HCT116 (cell line): ENCODE results near the gene TCF7L2. TPM values are rescaled to one million over a fixed set of nuclear protein-coding genes. Genes with fewer than 3 reads are reported as not detected.

Experiments used
- ATAC-seq: fragments of 200-7000 bp; cut with Tn5 transposase; 2 replicates; pipeline ENCODE4 v1.9.1; 2020; ENCODE audit warnings: mild to moderate bottlenecking, moderate library complexity
- BruUV-seq: library from RNA; stranded (reverse); fragments of 400-500 nt; replicated peaks from 2 replicates; lab custom pipeline; 2021; lab: Mats Ljungman, UMichigan
- CTCF ChIA-PET: fragments of 300-600 bp; sonication (Branson Sonifier 250); formaldehyde crosslinking; loops from one replicate; lab custom pipeline; 2021; ENCODE audit warnings: antibody characterized with exemption; lab: Charles Lee
- POLR2A ChIA-PET: fragments of 300-600, 350-600 bp; sonication (Branson Sonifier 250); formaldehyde crosslinking; loops from one replicate; lab custom pipeline; 2021; ENCODE audit warnings: antibody characterized with exemption; lab: Charles Lee
- RAD21 ChIA-PET, 2 experiments: fragments of 300-600 bp; sonication (Branson Sonifier 250); formaldehyde crosslinking; loops; one replicate each; lab custom pipeline; 2023; ENCODE audit warnings: low total read pairs in 2 of 2; ENCODE audit not compliant: uncharacterized antibody in 2 of 2, unreplicated experiment in 2 of 2, low non-redundant PET in 1 of 2; lab: Charles Lee
- DNase-seq: peaks from one replicate; pipeline ENCODE4 v3.0.0-alpha.2; 2010; ENCODE audit warnings: low read depth, low spot score
- H2AFZ ChIP-seq: fragments of 200-600 bp; shearing (Covaris generic), sonication (generic); 2 replicates; pipeline ENCODE4 v1.6.1; 2017; ENCODE audit warnings: low read depth, mixed run types, mixed read lengths, antibody characterized with exemption, low read length; ENCODE audit not compliant: poor library complexity, severe bottlenecking
- H3K27ac ChIP-seq: 2 replicates; pipeline ENCODE4 v1.5.1; 2012; ENCODE audit warnings: low read depth, low read length
- H3K27me3 ChIP-seq: fragments of 200-600 bp; sonication (generic); 2 replicates; pipeline ENCODE4 v1.6.1; 2016; ENCODE audit warnings: mixed run types, low read length, mixed read lengths; ENCODE audit not compliant: insufficient read depth
- H3K36me3 ChIP-seq, 2 experiments: fragments of 200-500 bp in 1 of 2; fragments of 200-600 bp in 1 of 2; sonication (Bioruptor generic) in 1 of 2; sonication (generic) in 1 of 2; 2 replicates each; pipeline versions ENCODE4 v1.5.1 to v1.6.1; 2014 to 2016; ENCODE audit warnings: low read length in 2 of 2, inconsistent platforms in 1 of 2, mixed read lengths in 1 of 2, mixed run types in 1 of 2; ENCODE audit not compliant: insufficient read depth in 2 of 2, control insufficient read depth in 1 of 2
- H3K4me1 ChIP-seq, 2 experiments: fragments of 200-600 bp in 1 of 2; sonication (generic) in 1 of 2; 2 replicates each; pipeline versions ENCODE4 v1.5.1 to v1.6.1; 2012 to 2017; ENCODE audit warnings: low read length in 2 of 2, inconsistent platforms in 1 of 2, mild to moderate bottlenecking in 1 of 2, mixed read lengths in 1 of 2, mixed run types in 1 of 2, moderate library complexity in 1 of 2; ENCODE audit not compliant: insufficient read depth in 2 of 2, control insufficient read depth in 1 of 2
- H3K4me2 ChIP-seq: fragments of 200-600 bp; sonication (generic); 2 replicates; pipeline ENCODE4 v1.6.1; 2017; ENCODE audit warnings: mixed run types, low read length, mixed read lengths
- H3K4me3 ChIP-seq, 2 experiments: fragments of 200-600 bp in 1 of 2; sonication (generic) in 1 of 2; replicated peaks in 1 of 2; 2 replicates each; pipeline ENCODE4 v1.5.1; 2011 to 2016; ENCODE audit warnings: low read length in 2 of 2, control low read depth in 1 of 2, low read depth in 1 of 2, mild to moderate bottlenecking in 1 of 2, mixed read lengths in 1 of 2, mixed run types in 1 of 2
- H3K79me2 ChIP-seq: fragments of 200-600 bp; sonication (generic); 2 replicates; pipeline ENCODE4 v1.6.1; 2017; ENCODE audit warnings: mild to moderate bottlenecking, mixed run types, low read length, moderate library complexity, mixed read lengths; ENCODE audit not compliant: insufficient read depth
- H3K9ac ChIP-seq: fragments of 200-600 bp; sonication (generic); 2 replicates; pipeline ENCODE4 v1.6.1; 2016; ENCODE audit warnings: low read length, mixed read lengths
- H3K9me2 ChIP-seq: fragments of 200-600 bp; sonication (generic), shearing (Covaris generic); 2 replicates; pipeline ENCODE4 v1.6.1; 2017; ENCODE audit warnings: mixed run types, mild to moderate bottlenecking, moderate library complexity; ENCODE audit not compliant: insufficient read depth
- H3K9me3 ChIP-seq, 2 experiments: fragments of 200-500 bp in 1 of 2; fragments of 200-600 bp in 1 of 2; sonication (Bioruptor generic) in 1 of 2; sonication (generic) in 1 of 2; 2 replicates each; pipeline ENCODE4 v1.6.1; 2014 to 2017; ENCODE audit warnings: low read length in 2 of 2, mixed read lengths in 2 of 2, inconsistent platforms in 1 of 2, low read depth in 1 of 2, mild to moderate bottlenecking in 1 of 2, mixed run types in 1 of 2, moderate library complexity in 1 of 2; ENCODE audit not compliant: control insufficient read depth in 1 of 2, insufficient read depth in 1 of 2
- H4K20me1 ChIP-seq: fragments of 200-600 bp; sonication (generic), shearing (Covaris generic); 2 replicates; pipeline ENCODE4 v1.6.1; 2017; ENCODE audit warnings: mixed run types, mild to moderate bottlenecking, moderate library complexity; ENCODE audit not compliant: insufficient read depth
- CEBPB ChIP-seq: IDR thresholded peaks from 2 replicates; pipeline ENCODE4 v1.6.1; 2012; ENCODE audit warnings: low read depth
- ELF1 ChIP-seq: IDR thresholded peaks from 2 replicates; pipeline ENCODE4 v1.6.1; 2012; ENCODE audit warnings: low read depth, borderline replicate concordance
- EZH2 ChIP-seq: fragments of 200-600 bp; sonication (generic); IDR thresholded peaks from 2 replicates; pipeline ENCODE4 v1.6.1; 2017; ENCODE audit warnings: antibody characterized with exemption, mixed run types
- EZH2phosphoT487 ChIP-seq: fragments of 200-600 bp; IDR thresholded peaks from 2 replicates; pipeline ENCODE4 v1.6.1; 2018; ENCODE audit warnings: antibody characterized with exemption, borderline replicate concordance
- FOSL1 ChIP-seq: IDR thresholded peaks from 2 replicates; pipeline ENCODE4 v1.6.1; 2012; ENCODE audit warnings: low read depth
- JUND ChIP-seq: IDR thresholded peaks from 2 replicates; pipeline ENCODE4 v1.6.1; 2012
- POLR2A ChIP-seq: IDR thresholded peaks from 2 replicates; pipeline ENCODE4 v1.7.0; 2011; ENCODE audit warnings: borderline replicate concordance; ENCODE audit not compliant: insufficient read depth, insufficient read length; ENCODE audit errors: extremely low read depth
- POLR2AphosphoS5 ChIP-seq: IDR thresholded peaks from 2 replicates; pipeline ENCODE4 v1.6.1; 2011; ENCODE audit warnings: mild to moderate bottlenecking, low read depth, low read length, moderate library complexity
- RAD21 ChIP-seq: IDR thresholded peaks from 2 replicates; pipeline ENCODE4 v1.6.1; 2012; ENCODE audit warnings: low read depth, mild to moderate bottlenecking
- SIN3A ChIP-seq: IDR thresholded peaks from 2 replicates; pipeline ENCODE4 v1.6.1; 2012; ENCODE audit warnings: low read depth
- SRF ChIP-seq: IDR thresholded peaks from 2 replicates; pipeline ENCODE4 v1.6.1; 2012; ENCODE audit warnings: low read depth
- TCF7L2 ChIP-seq: IDR thresholded peaks from 2 replicates; pipeline ENCODE4 v1.7.0; 2011; ENCODE audit warnings: borderline replicate concordance, inconsistent platforms; ENCODE audit not compliant: insufficient read depth, insufficient read length; ENCODE audit errors: extremely low read depth
- YY1 ChIP-seq: IDR thresholded peaks from 2 replicates; pipeline ENCODE4 v1.6.1; 2011; ENCODE audit warnings: low read length, low read depth, moderate library complexity, mild to moderate bottlenecking; ENCODE audit not compliant: insufficient replicate concordance; ENCODE audit errors: extremely low read depth
- ZFX ChIP-seq: fragments of 450-650 bp; IDR thresholded peaks from 2 replicates; pipeline ENCODE4 v1.6.1; 2017
- ZNF274 ChIP-seq: fragments of 200-500 bp; sonication (Bioruptor generic); IDR thresholded peaks from 2 replicates; pipeline ENCODE4 v1.6.1; 2014; ENCODE audit warnings: mild to moderate bottlenecking, low read depth, low read length, inconsistent platforms
- intact Hi-C: fragments of 100-400 bp; cut with micrococcal nuclease; formaldehyde crosslinking; loops from 2 replicates; pipeline ENCODE4 v1.10.0; 2022
- total RNA-seq: library from RNA; stranded (reverse); gene quantifications from one replicate; pipeline ENCODE4 v1.2.1, GENCODE V29; 2021; ENCODE audit not compliant: unreplicated experiment
- TF ChIP-seq, protein P1 (sequence below): IDR thresholded peaks from 2 replicates; pipeline ENCODE4 v1.6.1; 2012; ENCODE audit warnings: low read depth
- TF ChIP-seq, protein P2 (sequence below): IDR thresholded peaks from 2 replicates; pipeline ENCODE4 v1.6.1; 2012
- TF ChIP-seq, protein P3 (sequence below): IDR thresholded peaks from 2 replicates; pipeline ENCODE4 v1.6.1; 2011; ENCODE audit warnings: mild to moderate bottlenecking, low read length, moderate library complexity; ENCODE audit not compliant: insufficient replicate concordance; ENCODE audit errors: extremely low read depth
- TF ChIP-seq, protein P4 (sequence below): IDR thresholded peaks from 2 replicates; pipeline ENCODE4 v1.6.1; 2012

The TCF7L2 gene
- total RNA-seq, 1 experiment from 2014 or later: 164 TPM

DNA sequence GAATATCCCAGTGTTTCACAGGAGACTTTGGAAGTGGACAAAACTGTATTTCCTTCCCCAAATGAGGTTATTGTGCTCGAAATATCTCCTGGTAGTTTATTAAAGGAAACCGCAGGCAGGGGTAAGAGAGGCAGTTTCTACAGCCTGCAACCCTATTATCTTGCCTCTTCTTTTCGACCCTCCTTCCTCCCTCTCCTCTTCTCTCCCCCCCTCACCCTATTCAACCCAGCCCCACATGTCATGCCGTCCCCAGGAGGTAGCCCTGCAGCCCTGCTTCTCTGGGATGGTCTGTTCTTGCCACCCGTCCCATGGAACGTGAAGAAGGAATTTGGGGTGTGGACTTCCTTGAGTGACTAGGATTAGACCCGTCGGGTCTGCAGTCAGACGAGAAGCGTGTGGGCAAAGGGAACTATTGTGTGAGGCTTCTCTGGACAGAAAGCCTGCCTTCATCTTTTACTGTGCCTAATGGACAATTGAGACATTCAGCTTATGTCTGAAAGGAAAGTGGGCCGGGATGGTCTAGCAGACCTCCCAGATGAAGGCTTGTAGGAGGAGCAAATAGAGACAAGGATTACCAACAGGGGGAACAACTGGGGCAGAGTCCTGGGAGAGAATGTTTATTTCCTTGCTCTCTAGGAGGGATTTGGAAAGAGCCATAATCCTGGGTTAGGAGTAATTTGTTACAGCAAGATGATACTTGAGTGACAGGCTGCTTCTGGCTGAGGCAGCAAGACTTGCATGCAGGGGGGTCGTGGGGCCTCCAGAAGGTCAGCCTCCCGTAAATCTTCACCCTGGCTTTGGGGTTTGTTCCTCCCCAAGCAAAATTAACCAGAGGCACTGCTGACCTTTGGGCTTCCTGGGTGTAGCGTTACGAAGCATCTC, 77.8 kb downstream of the TCF7L2 start:
- intact Hi-C loops: no loop called here

More for the DNA sequence above, 77.8 kb downstream of the TCF7L2 start:
- no peaks in the 10 kb centered on the region for H3K27me3 ChIP-seq
- ATAC-seq: no peak
- H3K27ac ChIP-seq: 0 out of 2 replicates have a peak overlapping the region, but pooled peaks have one; percentile 11
- CTCF ChIA-PET: no interaction called here
- no peak for DNase-seq
- no peak overlapping the region for H3K4me2 ChIP-seq
- no peaks in the 10 kb centered on the region for H3K9me3 ChIP-seq
- H3K36me3 ChIP-seq: peaks cover 4 to 7% of the 10 kb centered on the region in 2 experiments; a peak in 3 of 4 replicates
- no peak for TF ChIP-seq YY1
- TF ChIP-seq EZH2: no peak
- no peak for TF ChIP-seq SRF
- TF ChIP-seq, protein P1, sequence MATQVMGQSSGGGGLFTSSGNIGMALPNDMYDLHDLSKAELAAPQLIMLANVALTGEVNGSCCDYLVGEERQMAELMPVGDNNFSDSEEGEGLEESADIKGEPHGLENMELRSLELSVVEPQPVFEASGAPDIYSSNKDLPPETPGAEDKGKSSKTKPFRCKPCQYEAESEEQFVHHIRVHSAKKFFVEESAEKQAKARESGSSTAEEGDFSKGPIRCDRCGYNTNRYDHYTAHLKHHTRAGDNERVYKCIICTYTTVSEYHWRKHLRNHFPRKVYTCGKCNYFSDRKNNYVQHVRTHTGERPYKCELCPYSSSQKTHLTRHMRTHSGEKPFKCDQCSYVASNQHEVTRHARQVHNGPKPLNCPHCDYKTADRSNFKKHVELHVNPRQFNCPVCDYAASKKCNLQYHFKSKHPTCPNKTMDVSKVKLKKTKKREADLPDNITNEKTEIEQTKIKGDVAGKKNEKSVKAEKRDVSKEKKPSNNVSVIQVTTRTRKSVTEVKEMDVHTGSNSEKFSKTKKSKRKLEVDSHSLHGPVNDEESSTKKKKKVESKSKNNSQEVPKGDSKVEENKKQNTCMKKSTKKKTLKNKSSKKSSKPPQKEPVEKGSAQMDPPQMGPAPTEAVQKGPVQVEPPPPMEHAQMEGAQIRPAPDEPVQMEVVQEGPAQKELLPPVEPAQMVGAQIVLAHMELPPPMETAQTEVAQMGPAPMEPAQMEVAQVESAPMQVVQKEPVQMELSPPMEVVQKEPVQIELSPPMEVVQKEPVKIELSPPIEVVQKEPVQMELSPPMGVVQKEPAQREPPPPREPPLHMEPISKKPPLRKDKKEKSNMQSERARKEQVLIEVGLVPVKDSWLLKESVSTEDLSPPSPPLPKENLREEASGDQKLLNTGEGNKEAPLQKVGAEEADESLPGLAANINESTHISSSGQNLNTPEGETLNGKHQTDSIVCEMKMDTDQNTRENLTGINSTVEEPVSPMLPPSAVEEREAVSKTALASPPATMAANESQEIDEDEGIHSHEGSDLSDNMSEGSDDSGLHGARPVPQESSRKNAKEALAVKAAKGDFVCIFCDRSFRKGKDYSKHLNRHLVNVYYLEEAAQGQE: no peak
- TF ChIP-seq JUND: no peak
- TF ChIP-seq, protein P2, sequence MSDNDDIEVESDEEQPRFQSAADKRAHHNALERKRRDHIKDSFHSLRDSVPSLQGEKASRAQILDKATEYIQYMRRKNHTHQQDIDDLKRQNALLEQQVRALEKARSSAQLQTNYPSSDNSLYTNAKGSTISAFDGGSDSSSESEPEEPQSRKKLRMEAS: no peak
- no peak for TF ChIP-seq POLR2A
- no peak for TF ChIP-seq EZH2phosphoT487
- no peak for TF ChIP-seq ELF1
- no peak for TF ChIP-seq ZNF274
- no peak for TF ChIP-seq POLR2AphosphoS5
- no peak for TF ChIP-seq ZFX
- no peak for TF ChIP-seq FOSL1
- no peak for TF ChIP-seq CEBPB
- TF ChIP-seq SIN3A: no peak
- no peak for TF ChIP-seq RAD21
- no peak for TF ChIP-seq TCF7L2
- TF ChIP-seq, protein P3, sequence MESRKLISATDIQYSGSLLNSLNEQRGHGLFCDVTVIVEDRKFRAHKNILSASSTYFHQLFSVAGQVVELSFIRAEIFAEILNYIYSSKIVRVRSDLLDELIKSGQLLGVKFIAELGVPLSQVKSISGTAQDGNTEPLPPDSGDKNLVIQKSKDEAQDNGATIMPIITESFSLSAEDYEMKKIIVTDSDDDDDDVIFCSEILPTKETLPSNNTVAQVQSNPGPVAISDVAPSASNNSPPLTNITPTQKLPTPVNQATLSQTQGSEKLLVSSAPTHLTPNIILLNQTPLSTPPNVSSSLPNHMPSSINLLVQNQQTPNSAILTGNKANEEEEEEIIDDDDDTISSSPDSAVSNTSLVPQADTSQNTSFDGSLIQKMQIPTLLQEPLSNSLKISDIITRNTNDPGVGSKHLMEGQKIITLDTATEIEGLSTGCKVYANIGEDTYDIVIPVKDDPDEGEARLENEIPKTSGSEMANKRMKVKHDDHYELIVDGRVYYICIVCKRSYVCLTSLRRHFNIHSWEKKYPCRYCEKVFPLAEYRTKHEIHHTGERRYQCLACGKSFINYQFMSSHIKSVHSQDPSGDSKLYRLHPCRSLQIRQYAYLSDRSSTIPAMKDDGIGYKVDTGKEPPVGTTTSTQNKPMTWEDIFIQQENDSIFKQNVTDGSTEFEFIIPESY: no peak
- TF ChIP-seq, protein P4, sequence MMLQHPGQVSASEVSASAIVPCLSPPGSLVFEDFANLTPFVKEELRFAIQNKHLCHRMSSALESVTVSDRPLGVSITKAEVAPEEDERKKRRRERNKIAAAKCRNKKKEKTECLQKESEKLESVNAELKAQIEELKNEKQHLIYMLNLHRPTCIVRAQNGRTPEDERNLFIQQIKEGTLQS: no peak
- H3K4me1 ChIP-seq: peaks cover 57 to 67% of the 10 kb centered on the region in 2 experiments
- H3K9me2 ChIP-seq: no peaks in the 10 kb centered on the region
- RAD21 ChIA-PET: no interaction called here
- no peak overlapping the region for H3K4me3 ChIP-seq
- POLR2A ChIA-PET: interaction anchor here (0.9 kb wide), 1 partner anchor 42 kb away, joined by 3 read pairs; no protein-coding TSS in a partner anchor
- peaks cover 97% of the 10 kb centered on the region for H3K79me2 ChIP-seq
- BruUV-seq: no TSS peak
- H2AFZ ChIP-seq: no peak overlapping the region
- peaks cover 31% of the 10 kb centered on the region; the same call in 1 of the 2 replicates for H4K20me1 ChIP-seq
- no peak overlapping the region for H3K9ac ChIP-seq
